Chondrocyte (in vitro differentiated cells): ENCODE measurements around the gene PEDS1. TPM values are rescaled to one million over a fixed set of nuclear protein-coding genes. Genes with fewer than 3 reads are reported as not detected.
"Not testable (repeated sequence)": the region's sequence is repeated elsewhere in the genome, so short reads cannot be mapped to it uniquely, and the experiment has no call there.

ENCODE experiments used
- DNase-seq: peaks from one replicate; pipeline ENCODE4 v3.0.0; 2021; ENCODE audit warnings: mixed read lengths, low spot score
- H3K27ac Mint-ChIP-seq: one replicate; pipeline ENCODE4 v1.8.0; 2021; ENCODE audit warnings: mild to moderate bottlenecking, moderate library complexity, mixed read lengths; ENCODE audit not compliant: unreplicated experiment
- H3K27me3 Mint-ChIP-seq: 2 replicates; pipeline ENCODE4 v1.8.0; 2021; ENCODE audit warnings: low read depth, mixed read lengths
- H3K36me3 Mint-ChIP-seq: 2 replicates; pipeline ENCODE4 v1.8.0; 2021; ENCODE audit warnings: low read depth, mixed read lengths
- H3K4me1 Mint-ChIP-seq: 2 replicates; pipeline ENCODE4 v1.8.0; 2021; ENCODE audit warnings: low read depth, mild to moderate bottlenecking, mixed read lengths
- H3K4me3 Mint-ChIP-seq: one replicate; pipeline ENCODE4 v1.8.0; 2021; ENCODE audit warnings: mild to moderate bottlenecking, moderate library complexity, mixed read lengths; ENCODE audit not compliant: unreplicated experiment
- H3K9me3 Mint-ChIP-seq: 2 replicates; pipeline ENCODE4 v1.8.0; 2021; ENCODE audit warnings: low read depth, mixed read lengths
- CTCF ChIP-seq: fragments of 200-600 bp; sonication (generic); IDR thresholded peaks from 2 replicates; pipeline ENCODE4 v1.5.0; 2021; ENCODE audit warnings: antibody characterized with exemption, mild to moderate bottlenecking, moderate library complexity
- total RNA-seq: library from RNA; stranded (reverse); gene quantifications from 3 replicates; pipeline ENCODE4 v1.2.1, GENCODE V29; 2021

The PEDS1 gene
- total RNA-seq, 1 donor from 2014 or later, result 42.3 TPM

- no peak for DNase-seq
- Mint-ChIP-seq H3K4me3 (no peak overlapping the region), H3K27me3 (no peaks in the 10 kb centered on the region), H3K27ac (no peak overlapping the region), H3K36me3 (no peaks in the 10 kb centered on the region), H3K9me3 (no peaks in the 10 kb centered on the region), H3K4me1 (peaks cover 6% of the 10 kb centered on the region)
- TF ChIP-seq CTCF, result no peak
Observed at GRCh38 chr20:50186987-50187402, 33.5 kb upstream of the PEDS1 start.

- no peak for DNase-seq
- no peaks in the 10 kb centered on the region for H3K9me3 Mint-ChIP-seq
- H3K36me3 Mint-ChIP-seq, result no peaks in the 10 kb centered on the region
- no peak overlapping the region for H3K27ac Mint-ChIP-seq
- H3K4me1 Mint-ChIP-seq, result peaks cover 6% of the 10 kb centered on the region
- peak; percentile 97 for TF ChIP-seq CTCF
- H3K27me3 Mint-ChIP-seq, result no peaks in the 10 kb centered on the region
- H3K4me3 Mint-ChIP-seq, result no peak overlapping the region
Observed at GRCh38 chr20:50186151-50186885, 32.8 kb upstream of the PEDS1 start.

- Mint-ChIP-seq H3K9me3 (no peaks in the 10 kb centered on the region), H3K27ac (no peak overlapping the region), H3K4me3 (no peak overlapping the region), H3K27me3 (no peaks in the 10 kb centered on the region), H3K36me3 (no peaks in the 10 kb centered on the region), H3K4me1 (peaks cover 6% of the 10 kb centered on the region)
- DNase-seq, result no peak
- TF ChIP-seq CTCF, result no peak
Observed at GRCh38 chr20:50185426-50185825, 31.9 kb upstream of the PEDS1 start.

- DNase-seq, result no peak
- Mint-ChIP-seq H3K27me3 (no peaks in the 10 kb centered on the region), H3K4me1 (peaks cover 3% of the 10 kb centered on the region), H3K4me3 (no peak overlapping the region), H3K27ac (no peak overlapping the region), H3K9me3 (no peaks in the 10 kb centered on the region), H3K36me3 (no peaks in the 10 kb centered on the region)
- no peak for TF ChIP-seq CTCF
Observed at GRCh38 chr20:50182346-50182745, 28.8 kb upstream of the PEDS1 start.

GRCh38 chr20:50181344-50181743 is 27.8 kb upstream of the PEDS1 start:
- Mint-ChIP-seq H3K4me3 (no peak overlapping the region), H3K27ac (no peak overlapping the region), H3K36me3 (no peaks in the 10 kb centered on the region), H3K27me3 (no peaks in the 10 kb centered on the region), H3K9me3 (no peaks in the 10 kb centered on the region), H3K4me1 (peaks cover 1% of the 10 kb centered on the region)
- no peak for DNase-seq
- no peak for TF ChIP-seq CTCF

GRCh38 chr20:50178672-50179071 is 25.1 kb upstream of the PEDS1 start:
- H3K9me3 Mint-ChIP-seq, H3K27ac Mint-ChIP-seq: not testable (repeated sequence)

More at GRCh38 chr20:50178672-50179071, 25.1 kb upstream of the PEDS1 start:
- DNase-seq, H3K36me3 Mint-ChIP-seq, H3K4me1 Mint-ChIP-seq, H3K27me3 Mint-ChIP-seq, H3K4me3 Mint-ChIP-seq: not testable (repeated sequence)
